ENCODE data around the gene STK32C.

The STK32C gene

GRCh38 chr10:132266594-132267161 lies 41.1 kb downstream of the STK32C start:
- no peak for ATAC-seq
- H3K9me3 Mint-ChIP-seq = peaks cover 10% of the 10 kb centered on the region
- H3K27me3 Mint-ChIP-seq = no peaks in the 10 kb centered on the region
- H3K4me1 Mint-ChIP-seq = peaks cover 7% of the 10 kb centered on the region
- DNase-seq = no peak
- no peak overlapping the region for H3K4me3 Mint-ChIP-seq
- H3K36me3 Mint-ChIP-seq (ENCODE audit: low read depth) = no peaks in the 10 kb centered on the region
- no peak overlapping the region for H3K27ac Mint-ChIP-seq

DNA sequence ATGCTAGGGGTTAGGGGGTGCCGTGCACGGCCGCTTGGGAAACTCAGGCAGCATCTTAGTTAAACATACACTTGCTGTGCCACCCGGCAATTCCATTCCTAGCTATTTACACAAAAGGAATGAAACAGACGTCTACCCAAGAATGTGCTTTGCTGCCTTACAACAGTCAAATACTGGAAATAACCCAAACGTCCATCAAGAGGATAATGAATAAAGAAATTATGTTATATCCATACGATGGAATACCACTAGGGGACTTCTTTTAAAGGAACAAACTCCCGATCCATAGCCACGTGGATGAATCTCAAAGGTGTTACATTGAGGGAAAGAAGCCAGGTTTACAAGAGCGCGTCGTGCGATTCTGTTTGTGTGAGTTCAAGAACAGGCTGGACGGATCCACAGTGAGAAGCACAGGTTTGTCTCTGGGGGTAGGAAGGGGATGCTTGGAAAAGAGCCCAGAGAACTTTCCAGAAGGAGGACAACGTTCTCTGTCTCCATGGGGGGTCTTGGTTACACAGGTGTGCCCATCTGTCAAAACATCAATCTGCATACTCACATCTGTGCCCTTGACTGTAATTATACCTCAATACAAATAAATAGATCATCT lies 41.8 kb downstream of the STK32C start:
- no peak overlapping the region for H3K27ac Mint-ChIP-seq
- no peak for DNase-seq

DNA sequence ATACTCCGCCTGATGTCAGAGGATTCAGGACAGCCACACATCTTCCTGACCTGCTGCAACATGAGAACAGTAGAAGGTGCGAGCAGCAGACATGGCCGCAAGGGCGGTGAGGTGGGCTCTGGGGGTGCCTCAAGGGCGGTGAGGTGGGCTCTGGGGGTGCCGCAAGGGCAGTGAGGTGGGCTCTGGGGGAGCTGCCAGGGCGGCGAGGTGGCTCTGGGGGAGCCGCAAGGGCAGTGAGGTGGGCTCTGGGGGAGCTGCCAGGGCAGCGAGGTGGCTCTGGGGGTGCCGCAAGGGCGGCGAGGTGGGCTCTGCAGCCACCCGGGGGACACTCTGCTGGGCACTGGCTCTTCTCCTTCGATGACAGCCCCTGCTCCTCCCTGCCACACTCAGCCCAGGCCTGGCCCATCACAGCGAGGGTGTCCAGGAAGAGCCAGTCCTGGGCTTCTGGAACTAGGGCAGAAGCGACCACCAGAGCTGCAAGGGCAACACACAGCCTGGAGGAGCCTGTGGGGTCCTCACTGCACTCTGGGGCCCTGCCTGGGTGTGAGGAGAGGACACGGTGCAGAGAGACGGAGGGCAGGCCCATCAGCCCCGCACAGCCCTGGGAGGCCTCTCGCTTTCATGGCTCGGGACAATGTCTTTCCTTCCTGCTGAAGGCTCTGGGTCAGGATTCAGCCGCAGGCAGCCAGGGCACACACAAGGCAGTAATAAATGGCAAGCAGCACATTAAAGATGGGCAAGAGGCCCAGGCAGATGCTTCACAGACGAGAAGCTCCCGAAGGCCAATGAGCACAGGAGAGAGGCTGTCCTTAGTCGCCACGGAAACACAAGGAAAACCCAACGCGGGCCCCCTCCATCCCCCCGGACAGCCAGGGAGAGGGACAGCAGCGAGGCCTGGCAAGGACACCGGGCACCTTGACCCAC lies 42.5 kb downstream of the STK32C start:
- Mint-ChIP-seq H3K36me3 (ENCODE audit: low read depth) (no peaks in the 10 kb centered on the region), H3K9me3 (peaks cover 10% of the 10 kb centered on the region), H3K27ac (no peak overlapping the region), H3K4me3 (no peak overlapping the region), H3K4me1 (peaks cover 7% of the 10 kb centered on the region), H3K27me3 (no peaks in the 10 kb centered on the region)
- DNase-seq (no peak), ATAC-seq (peak; percentile 10)

More for the DNA sequence above, 41.8 kb downstream of the STK32C start:
- Mint-ChIP-seq H3K9me3 (peaks cover 10% of the 10 kb centered on the region), H3K36me3 (ENCODE audit: low read depth) (no peaks in the 10 kb centered on the region), H3K4me1 (peaks cover 7% of the 10 kb centered on the region), H3K27me3 (no peaks in the 10 kb centered on the region), H3K4me3 (no peak overlapping the region)
- no peak for ATAC-seq

- no peak for ATAC-seq
- H3K9me3 Mint-ChIP-seq = peaks cover 10% of the 10 kb centered on the region
- no peak for DNase-seq
- no peaks in the 10 kb centered on the region for H3K27me3 Mint-ChIP-seq
- H3K36me3 Mint-ChIP-seq (ENCODE audit: low read depth) = no peaks in the 10 kb centered on the region
- peaks cover 7% of the 10 kb centered on the region for H3K4me1 Mint-ChIP-seq
- H3K27ac Mint-ChIP-seq = no peak overlapping the region
- no peak overlapping the region for H3K4me3 Mint-ChIP-seq
These were observed 43.3 kb downstream of the STK32C start for GRCh38 chr10:132264306-132264950.

DNA sequence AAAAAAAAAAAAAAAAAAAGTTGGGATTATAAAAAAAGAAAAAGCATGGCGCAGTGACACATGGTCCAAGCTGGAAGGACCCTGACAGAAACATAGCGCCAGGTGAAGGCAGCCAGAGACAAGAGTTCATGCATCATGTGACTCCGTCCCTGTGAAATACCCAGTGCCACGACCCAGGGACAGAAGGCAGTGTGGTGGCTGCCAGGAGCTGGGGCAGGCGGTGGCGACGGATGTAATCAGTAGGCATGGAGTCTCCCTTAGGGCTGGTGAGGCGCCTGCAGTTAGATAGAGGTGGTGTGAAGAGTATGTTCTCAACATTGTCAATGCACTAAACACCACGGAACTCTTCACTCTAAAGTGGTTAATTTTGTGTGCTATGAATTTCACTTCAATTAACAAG lies 43.9 kb downstream of the STK32C start:
- no peak overlapping the region for H3K4me3 Mint-ChIP-seq
- H3K27ac Mint-ChIP-seq = no peak overlapping the region
- H3K36me3 Mint-ChIP-seq (ENCODE audit: low read depth) = no peaks in the 10 kb centered on the region
- H3K9me3 Mint-ChIP-seq = peaks cover 10% of the 10 kb centered on the region
- H3K27me3 Mint-ChIP-seq = no peaks in the 10 kb centered on the region
- DNase-seq (no peak), ATAC-seq (no peak)
- H3K4me1 Mint-ChIP-seq = peaks cover 10% of the 10 kb centered on the region

- H3K27ac Mint-ChIP-seq = no peak overlapping the region
- no peak for ATAC-seq
- H3K27me3 Mint-ChIP-seq = no peaks in the 10 kb centered on the region
- no peaks in the 10 kb centered on the region for H3K36me3 Mint-ChIP-seq (ENCODE audit: low read depth)
- no peak for DNase-seq
- peaks cover 12% of the 10 kb centered on the region for H3K4me1 Mint-ChIP-seq
- no peaks in the 10 kb centered on the region for H3K9me3 Mint-ChIP-seq
- H3K4me3 Mint-ChIP-seq = no peak overlapping the region
These were observed 47.9 kb downstream of the STK32C start for GRCh38 chr10:132259702-132260482.

- peaks cover 12% of the 10 kb centered on the region for H3K4me1 Mint-ChIP-seq
- no peak overlapping the region for H3K4me3 Mint-ChIP-seq
- H3K27ac Mint-ChIP-seq = no peak overlapping the region
- no peaks in the 10 kb centered on the region for H3K27me3 Mint-ChIP-seq
- no peaks in the 10 kb centered on the region for H3K36me3 Mint-ChIP-seq (ENCODE audit: low read depth)
- ATAC-seq (no peak), DNase-seq (no peak)
- no peaks in the 10 kb centered on the region for H3K9me3 Mint-ChIP-seq
These were observed 49.3 kb downstream of the STK32C start for GRCh38 chr10:132258423-132258822.

GRCh38 chr10:132257907-132258306 lies 49.8 kb downstream of the STK32C start:
- ATAC-seq (no peak), DNase-seq (no peak)
- H3K36me3 Mint-ChIP-seq (ENCODE audit: low read depth) = no peaks in the 10 kb centered on the region
- no peak overlapping the region for H3K27ac Mint-ChIP-seq
- H3K27me3 Mint-ChIP-seq = no peaks in the 10 kb centered on the region
- peaks cover 12% of the 10 kb centered on the region for H3K4me1 Mint-ChIP-seq
- no peaks in the 10 kb centered on the region for H3K9me3 Mint-ChIP-seq
- no peak overlapping the region for H3K4me3 Mint-ChIP-seq

DNA sequence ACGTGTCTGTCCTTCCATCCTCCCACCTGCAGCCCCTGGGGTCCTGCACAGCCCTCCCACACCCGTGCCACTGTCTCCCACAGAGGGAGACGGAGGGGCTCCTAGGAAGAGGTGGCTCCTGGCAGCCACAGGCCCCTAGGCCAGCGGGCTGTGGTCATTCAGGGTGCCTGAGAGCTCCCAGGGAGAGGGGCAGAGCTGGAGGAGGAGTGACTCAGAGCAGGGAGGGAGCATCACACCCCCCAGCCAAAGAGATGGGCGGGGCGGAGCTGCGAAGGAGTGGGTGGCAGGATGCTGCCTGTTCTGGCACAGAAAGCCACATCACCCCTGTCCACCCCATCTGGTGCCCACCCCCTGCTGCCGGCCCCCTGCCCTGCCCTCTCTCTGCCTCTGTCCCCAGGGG lies 50.5 kb downstream of the STK32C start:
- peak; percentile 54 for DNase-seq
- no peaks in the 10 kb centered on the region for H3K27me3 Mint-ChIP-seq

DNA sequence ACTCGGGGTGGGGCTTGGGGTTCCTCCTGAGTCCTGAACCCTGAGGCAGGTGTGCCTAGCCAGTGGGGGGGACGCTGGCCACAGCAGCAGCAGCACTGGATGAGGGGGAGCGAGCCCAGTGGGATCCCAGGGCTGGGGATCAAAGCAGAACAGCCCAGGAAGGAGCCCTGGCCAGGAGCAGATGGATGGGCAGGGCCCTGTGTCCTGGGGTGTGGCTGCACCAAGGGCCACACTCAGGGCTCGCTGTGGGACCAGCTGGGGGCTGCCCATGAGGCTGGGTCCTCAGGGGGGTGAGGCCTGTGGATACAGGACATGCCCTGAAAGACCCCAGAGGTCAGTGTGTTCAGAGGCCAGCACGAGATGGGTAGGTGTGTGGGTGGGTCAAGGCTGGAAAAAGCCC lies 50.9 kb downstream of the STK32C start:
- Mint-ChIP-seq H3K4me1 (peaks cover 12% of the 10 kb centered on the region), H3K9me3 (no peaks in the 10 kb centered on the region), H3K36me3 (ENCODE audit: low read depth) (no peaks in the 10 kb centered on the region), H3K4me3 (no peak overlapping the region), H3K27ac (no peak overlapping the region), H3K27me3 (no peaks in the 10 kb centered on the region)
- DNase-seq (no peak), ATAC-seq (no peak)

More for the DNA sequence above, 50.5 kb downstream of the STK32C start:
- ATAC-seq = peak; percentile 82
- Mint-ChIP-seq H3K4me1 (peaks cover 12% of the 10 kb centered on the region), H3K9me3 (no peaks in the 10 kb centered on the region), H3K27ac (no peak overlapping the region), H3K36me3 (ENCODE audit: low read depth) (no peaks in the 10 kb centered on the region), H3K4me3 (no peak overlapping the region)

DNA sequence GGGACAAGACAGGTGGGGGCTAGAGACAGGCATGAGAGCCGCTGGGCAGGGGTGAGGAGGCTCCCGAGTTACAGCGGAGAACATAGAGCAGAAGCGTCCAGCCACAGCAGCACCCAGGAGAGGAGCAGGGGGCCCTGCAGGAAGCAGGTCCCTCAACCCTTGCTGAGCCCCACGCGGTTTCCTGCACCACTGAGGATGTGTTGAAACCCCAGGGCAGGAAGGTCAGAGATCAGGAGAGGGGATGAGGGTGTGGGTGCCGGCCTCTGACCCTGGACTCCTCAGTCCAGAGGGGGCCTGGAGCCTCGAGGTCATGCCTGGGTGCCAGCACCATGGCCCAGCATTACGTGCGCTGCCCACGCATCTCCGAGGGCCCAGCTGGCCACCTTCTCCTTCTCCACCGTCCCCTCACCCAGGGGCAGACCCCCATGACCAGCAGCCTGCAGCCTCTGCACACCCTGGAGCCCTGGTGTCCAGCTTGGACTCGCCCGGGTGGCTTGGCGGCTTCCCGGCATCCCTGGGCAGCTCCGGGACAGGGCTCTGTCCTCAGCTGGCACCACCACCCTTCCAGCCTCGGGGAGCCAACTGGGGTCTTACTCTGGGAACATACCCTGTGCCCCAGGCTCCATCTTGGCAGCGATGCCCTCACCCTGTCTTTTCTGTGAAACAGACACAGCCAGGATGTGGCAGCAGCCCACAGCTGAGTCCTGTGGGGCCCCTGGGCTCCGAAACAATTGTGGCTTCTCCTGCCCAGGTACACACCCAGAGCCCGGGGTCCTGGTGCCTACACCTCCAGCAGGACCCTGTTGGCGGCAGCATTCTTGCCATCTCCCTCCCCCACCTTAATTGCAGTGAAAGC lies 52.0 kb downstream of the STK32C start:
- no peak overlapping the region for H3K27ac Mint-ChIP-seq
- peaks cover 12% of the 10 kb centered on the region for H3K4me1 Mint-ChIP-seq
- no peak for DNase-seq
- no peak overlapping the region for H3K4me3 Mint-ChIP-seq
- H3K27me3 Mint-ChIP-seq = no peaks in the 10 kb centered on the region
- no peaks in the 10 kb centered on the region for H3K36me3 Mint-ChIP-seq (ENCODE audit: low read depth)
- no peaks in the 10 kb centered on the region for H3K9me3 Mint-ChIP-seq
- no peak for ATAC-seq

DNA sequence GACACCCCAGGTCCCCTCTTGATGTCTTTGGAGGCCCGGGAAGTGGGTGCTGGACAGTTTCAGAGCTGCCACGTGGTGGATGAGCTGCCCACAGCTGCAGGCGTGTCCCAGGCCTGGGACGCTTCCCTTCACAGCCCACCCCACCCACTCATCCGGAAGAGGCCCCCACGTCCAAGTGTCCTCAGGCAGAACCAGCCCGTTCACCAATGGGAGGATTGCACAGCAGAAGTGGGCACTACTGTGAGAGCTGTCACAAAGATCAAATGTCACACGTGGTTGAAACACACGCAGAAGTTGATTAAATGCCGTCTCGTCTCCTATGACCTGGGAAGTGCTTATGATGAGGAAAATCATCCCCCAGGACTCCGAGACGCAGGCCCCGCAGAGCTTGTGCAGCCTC lies 52.9 kb downstream of the STK32C start:
- no peak overlapping the region for H3K4me3 Mint-ChIP-seq
- H3K27me3 Mint-ChIP-seq = no peaks in the 10 kb centered on the region
- H3K9me3 Mint-ChIP-seq = no peaks in the 10 kb centered on the region
- H3K36me3 Mint-ChIP-seq (ENCODE audit: low read depth) = no peaks in the 10 kb centered on the region
- DNase-seq (no peak), ATAC-seq (no peak)
- H3K4me1 Mint-ChIP-seq = peaks cover 12% of the 10 kb centered on the region
- no peak overlapping the region for H3K27ac Mint-ChIP-seq

- Mint-ChIP-seq H3K4me3 (no peak overlapping the region), H3K27me3 (no peaks in the 10 kb centered on the region), H3K27ac (no peak overlapping the region), H3K9me3 (no peaks in the 10 kb centered on the region), H3K4me1 (peaks cover 8% of the 10 kb centered on the region), H3K36me3 (ENCODE audit: low read depth) (no peaks in the 10 kb centered on the region)
- ATAC-seq (no peak), DNase-seq (no peak)
These were observed 54.6 kb downstream of the STK32C start for GRCh38 chr10:132253092-132253687.
